ENCODE results near the gene WIPI1. TPM values are rescaled to one million over a fixed set of nuclear protein-coding genes. Genes with fewer than 3 reads are reported as not detected.
"Not testable (repeated sequence)": the region's sequence is repeated elsewhere in the genome, so short reads cannot be mapped to it uniquely, and the experiment has no call there.

Gene WIPI1, protein sequence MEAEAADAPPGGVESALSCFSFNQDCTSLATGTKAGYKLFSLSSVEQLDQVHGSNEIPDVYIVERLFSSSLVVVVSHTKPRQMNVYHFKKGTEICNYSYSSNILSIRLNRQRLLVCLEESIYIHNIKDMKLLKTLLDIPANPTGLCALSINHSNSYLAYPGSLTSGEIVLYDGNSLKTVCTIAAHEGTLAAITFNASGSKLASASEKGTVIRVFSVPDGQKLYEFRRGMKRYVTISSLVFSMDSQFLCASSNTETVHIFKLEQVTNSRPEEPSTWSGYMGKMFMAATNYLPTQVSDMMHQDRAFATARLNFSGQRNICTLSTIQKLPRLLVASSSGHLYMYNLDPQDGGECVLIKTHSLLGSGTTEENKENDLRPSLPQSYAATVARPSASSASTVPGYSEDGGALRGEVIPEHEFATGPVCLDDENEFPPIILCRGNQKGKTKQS
- polyA plus RNA-seq (2013, experiment 1 of 2) = 8.9 TPM
- 12.0 TPM for polyA plus RNA-seq (2013, experiment 2 of 2)

DNA sequence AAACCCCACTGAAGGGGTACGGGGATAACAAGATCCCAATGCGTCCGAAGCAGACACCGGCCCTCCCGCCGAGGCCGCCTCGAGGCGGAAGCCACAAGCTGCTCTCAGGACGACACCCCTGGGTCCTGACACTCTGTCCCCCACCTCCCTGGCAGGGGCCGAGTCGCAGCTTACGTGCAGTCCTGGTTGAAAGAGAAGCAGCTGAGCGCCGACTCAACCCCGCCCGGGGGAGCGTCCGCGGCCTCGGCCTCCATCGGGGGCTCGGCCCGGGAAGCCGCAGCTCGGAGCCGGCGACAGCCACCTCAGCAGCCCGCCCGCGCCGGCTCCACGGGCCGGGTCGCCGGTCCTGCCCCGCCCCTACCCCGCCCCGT, at the start of gene WIPI1:
Gene WIPI1, minus strand, starts transcription at position 329 of the 371 bp plus-strand sequence. Its CDS starts 75 bp downstream, at position 254.
- H3K27ac ChIP-seq (ENCODE audit: low read depth, low read length) = peak within 1 kb of the TSS; percentile 42

DNA sequence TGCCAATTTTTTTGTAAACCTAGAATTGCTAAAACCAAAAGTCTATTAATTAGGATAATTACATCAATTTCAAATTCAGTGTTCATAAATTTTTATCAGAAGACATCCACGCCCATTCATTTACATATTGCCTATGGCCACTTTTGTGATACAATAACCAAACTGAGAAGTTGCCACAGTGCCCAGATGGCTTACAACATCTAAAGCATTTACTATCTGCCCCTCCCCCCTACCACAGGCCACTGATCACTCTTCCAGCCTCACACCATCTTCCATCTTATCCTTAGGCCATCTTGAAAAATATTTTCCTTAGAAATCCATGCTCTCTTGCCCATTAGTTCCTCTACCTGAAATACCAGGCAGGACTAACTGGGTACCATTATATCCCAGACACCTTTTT, 48.7 kb upstream of the WIPI1 start:
- 86% methylated on average over 1 of the region's 1 CpG for WGBS

More for the DNA sequence above, at the start of gene WIPI1:
- peaks cover 29% of the 10 kb centered on the region for H3K4me1 ChIP-seq (ENCODE audit: insufficient read depth, low read length)
- peak within 1 kb of the TSS; percentile 87 for H3K4me3 ChIP-seq (ENCODE audit: low read length)
- no peaks in the 10 kb centered on the region for H3K36me3 ChIP-seq (ENCODE audit: insufficient read depth, low read length)
- H3K9me3 ChIP-seq (ENCODE audit: insufficient read depth, low read depth, low read length) = no peaks in the 10 kb centered on the region
- peak within 1 kb of the TSS; percentile 68 for H3K9ac ChIP-seq (ENCODE audit: low read depth, low read length)
- WGBS = under 1% methylated on average over 32 of the region's 39 CpGs
- peaks cover 15% of the 10 kb centered on the region; the same call in 1 of the 2 replicates for H3K27me3 ChIP-seq (ENCODE audit: insufficient read depth, low read length)

DNA sequence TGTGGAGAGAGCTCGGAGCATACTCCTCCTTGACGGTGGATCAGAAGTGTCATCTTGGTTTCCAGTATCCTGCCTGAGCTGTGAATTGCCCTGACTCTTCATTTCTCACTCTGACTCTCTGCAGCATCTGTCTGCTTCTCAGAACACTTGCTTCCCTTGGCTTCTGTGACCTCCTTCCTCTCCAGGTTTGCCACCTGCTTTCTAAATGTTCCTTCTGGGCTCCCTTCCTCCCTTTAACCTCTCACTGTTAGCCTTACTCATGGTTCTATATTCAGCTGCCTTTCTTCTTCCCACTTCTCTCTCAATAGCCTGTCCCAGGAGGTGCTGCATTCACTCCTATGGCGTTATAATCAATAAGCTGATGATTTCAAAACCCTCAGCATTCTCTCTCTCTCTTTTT, 43.8 kb upstream of the WIPI1 start:
- Histone ChIP-seq H3K27ac (ENCODE audit: low read depth, low read length) (no peak overlapping the region), H3K9me3 (ENCODE audit: insufficient read depth, low read depth, low read length) (no peaks in the 10 kb centered on the region), H3K27me3 (ENCODE audit: insufficient read depth, low read length) (no peaks in the 10 kb centered on the region), H3K36me3 (ENCODE audit: insufficient read depth, low read length) (no peaks in the 10 kb centered on the region), H3K4me3 (ENCODE audit: low read length) (no peak overlapping the region), H3K9ac (ENCODE audit: low read depth, low read length) (no peak overlapping the region), H3K4me1 (ENCODE audit: insufficient read depth, low read length) (no peaks in the 10 kb centered on the region)
- whole genome bisulfite sequencing = 93% methylated on average over 3 of the region's 3 CpGs

More for the DNA sequence above, 48.7 kb upstream of the WIPI1 start:
- Histone ChIP-seq H3K27me3 (ENCODE audit: insufficient read depth, low read length) (no peaks in the 10 kb centered on the region), H3K36me3 (ENCODE audit: insufficient read depth, low read length) (no peaks in the 10 kb centered on the region), H3K27ac (ENCODE audit: low read depth, low read length) (no peak overlapping the region), H3K4me1 (ENCODE audit: insufficient read depth, low read length) (peaks cover 2% of the 10 kb centered on the region), H3K9me3 (ENCODE audit: insufficient read depth, low read depth, low read length) (no peaks in the 10 kb centered on the region), H3K4me3 (ENCODE audit: low read length) (no peak overlapping the region), H3K9ac (ENCODE audit: low read depth, low read length) (no peak overlapping the region)

DNA sequence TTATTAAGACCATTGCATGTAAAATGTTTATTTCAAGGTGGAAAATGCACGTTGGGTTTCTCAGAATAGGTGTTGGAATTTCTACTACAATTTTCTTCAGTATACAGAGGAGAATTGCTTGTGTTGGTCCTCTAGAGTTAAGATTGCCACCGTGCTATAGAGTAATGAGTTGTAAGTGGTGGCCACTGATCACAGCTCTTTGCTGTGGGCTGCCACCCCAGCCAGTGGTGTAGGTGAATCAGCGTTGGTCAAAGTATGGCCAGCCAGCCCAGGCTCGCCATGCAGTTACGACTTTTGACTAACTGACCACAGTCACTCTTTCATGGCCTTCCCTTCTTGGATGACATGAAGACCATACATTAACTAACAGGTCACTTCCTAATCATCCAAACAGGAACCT, 42.3 kb upstream of the WIPI1 start:
- WGBS = 91% methylated on average over 5 of the region's 5 CpGs
- H3K4me1 ChIP-seq (ENCODE audit: insufficient read depth, low read length) = no peaks in the 10 kb centered on the region
- no peak overlapping the region for H3K9ac ChIP-seq (ENCODE audit: low read depth, low read length)
- H3K27ac ChIP-seq (ENCODE audit: low read depth, low read length) = no peak overlapping the region
- H3K9me3 ChIP-seq (ENCODE audit: insufficient read depth, low read depth, low read length) = no peaks in the 10 kb centered on the region
- H3K4me3 ChIP-seq (ENCODE audit: low read length) = no peak overlapping the region
- H3K27me3 ChIP-seq (ENCODE audit: insufficient read depth, low read length) = no peaks in the 10 kb centered on the region
- H3K36me3 ChIP-seq (ENCODE audit: insufficient read depth, low read length) = no peaks in the 10 kb centered on the region

DNA sequence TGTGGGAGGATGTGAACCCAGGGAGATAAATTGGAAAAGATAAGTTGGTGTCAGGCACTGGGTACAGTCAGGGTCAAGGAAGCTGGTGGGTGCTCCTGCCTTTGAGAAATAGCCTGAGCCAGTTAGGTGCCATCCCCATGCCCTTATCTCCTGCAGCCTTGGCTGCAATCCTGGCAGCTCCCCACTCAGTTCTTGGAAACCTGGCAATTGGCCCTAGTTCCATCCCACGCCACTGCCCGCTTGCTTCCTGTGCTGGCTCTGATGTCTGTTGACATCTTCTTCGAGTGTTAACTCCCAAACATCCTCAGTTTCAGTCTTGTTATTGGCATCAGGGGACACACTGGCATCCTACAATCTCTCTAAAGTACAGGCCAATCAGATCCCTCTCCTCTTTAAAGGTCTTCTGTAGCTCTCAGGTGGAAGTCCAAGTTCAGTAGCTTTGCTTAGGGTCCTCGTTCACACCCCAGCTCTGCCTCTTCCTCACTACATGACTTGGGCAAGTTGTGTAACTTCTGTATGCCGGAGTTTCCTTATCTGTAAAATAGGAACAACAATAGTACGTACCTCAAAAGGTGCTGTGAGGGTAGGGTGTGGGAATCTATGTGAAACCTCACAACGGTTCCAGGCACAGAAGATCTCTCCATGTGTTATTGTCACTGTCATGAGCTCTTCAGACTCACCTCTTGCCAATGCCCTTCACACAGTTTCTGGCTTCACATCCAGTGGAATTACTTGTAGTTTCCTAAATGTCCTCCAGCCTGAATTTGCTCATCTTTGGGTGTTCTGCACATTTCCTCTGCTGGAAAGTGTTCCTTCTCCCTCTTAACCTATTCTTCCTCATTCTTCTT, 41.4 kb upstream of the WIPI1 start:
- Histone ChIP-seq H3K36me3 (ENCODE audit: insufficient read depth, low read length) (no peaks in the 10 kb centered on the region), H3K9ac (ENCODE audit: low read depth, low read length) (no peak overlapping the region), H3K4me3 (ENCODE audit: low read length) (no peak overlapping the region), H3K4me1 (ENCODE audit: insufficient read depth, low read length) (no peaks in the 10 kb centered on the region), H3K27ac (ENCODE audit: low read depth, low read length) (no peak overlapping the region), H3K9me3 (ENCODE audit: insufficient read depth, low read depth, low read length) (no peaks in the 10 kb centered on the region), H3K27me3 (ENCODE audit: insufficient read depth, low read length) (no peaks in the 10 kb centered on the region)
- WGBS = 95% methylated on average over 7 of the region's 7 CpGs

DNA sequence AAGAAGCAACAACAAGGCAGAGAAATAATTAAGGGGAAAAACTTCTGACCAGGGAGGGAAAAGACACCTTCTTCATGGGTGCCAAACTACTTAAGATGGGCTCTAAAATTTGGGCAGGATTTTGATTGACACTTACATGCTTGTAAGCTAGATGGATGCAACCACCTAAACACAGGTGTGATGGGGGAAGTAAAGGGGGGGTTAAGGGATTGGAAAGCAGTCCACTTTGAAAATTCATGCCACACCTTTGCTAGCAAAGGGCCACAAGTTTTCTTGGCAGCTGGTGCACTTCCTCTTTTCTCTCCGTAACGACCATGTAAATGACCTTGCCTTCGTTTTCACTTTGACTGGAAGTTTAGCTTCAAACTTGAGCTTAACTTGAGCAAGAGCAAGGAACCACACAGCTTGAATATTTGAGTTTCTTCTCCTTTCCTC, 40.6 kb upstream of the WIPI1 start:
- 57% methylated on average over 3 of the region's 3 CpGs for WGBS
- no peak overlapping the region for H3K27ac ChIP-seq (ENCODE audit: low read depth, low read length)
- H3K9ac ChIP-seq (ENCODE audit: low read depth, low read length) = no peak overlapping the region
- H3K36me3 ChIP-seq (ENCODE audit: insufficient read depth, low read length) = no peaks in the 10 kb centered on the region
- no peaks in the 10 kb centered on the region for H3K27me3 ChIP-seq (ENCODE audit: insufficient read depth, low read length)
- no peaks in the 10 kb centered on the region for H3K9me3 ChIP-seq (ENCODE audit: insufficient read depth, low read depth, low read length)
- no peaks in the 10 kb centered on the region for H3K4me1 ChIP-seq (ENCODE audit: insufficient read depth, low read length)
- H3K4me3 ChIP-seq (ENCODE audit: low read length) = no peak overlapping the region

DNA sequence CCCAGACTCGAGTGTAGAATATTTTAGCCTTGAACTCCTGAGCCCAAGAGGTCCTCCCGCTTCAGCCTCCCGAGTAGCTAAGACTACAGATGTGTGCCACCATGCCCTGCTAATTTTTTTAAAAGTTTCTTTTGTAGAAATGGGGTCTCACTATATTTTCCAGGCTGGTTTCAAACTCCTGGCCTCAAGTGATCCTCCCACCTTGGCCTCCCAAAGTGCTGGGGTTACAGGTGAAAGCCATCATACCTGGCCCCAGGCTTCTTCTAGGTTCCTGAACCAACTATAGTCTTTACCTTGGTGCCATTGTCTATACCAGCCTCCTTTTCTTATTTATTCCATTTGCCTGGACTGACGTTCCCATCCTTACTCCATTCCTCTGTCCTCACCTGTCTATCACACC, 37.8 kb upstream of the WIPI1 start:
- H3K9ac ChIP-seq (ENCODE audit: low read depth, low read length) = no peak overlapping the region
- no peak overlapping the region for H3K4me3 ChIP-seq (ENCODE audit: low read length)
- WGBS = 93% methylated on average over 4 of the region's 4 CpGs
- H3K9me3 ChIP-seq (ENCODE audit: insufficient read depth, low read depth, low read length) = no peaks in the 10 kb centered on the region
- H3K27ac ChIP-seq (ENCODE audit: low read depth, low read length) = no peak overlapping the region
- no peaks in the 10 kb centered on the region for H3K36me3 ChIP-seq (ENCODE audit: insufficient read depth, low read length)
- H3K27me3 ChIP-seq (ENCODE audit: insufficient read depth, low read length) = no peaks in the 10 kb centered on the region
- H3K4me1 ChIP-seq (ENCODE audit: insufficient read depth, low read length) = no peaks in the 10 kb centered on the region

DNA sequence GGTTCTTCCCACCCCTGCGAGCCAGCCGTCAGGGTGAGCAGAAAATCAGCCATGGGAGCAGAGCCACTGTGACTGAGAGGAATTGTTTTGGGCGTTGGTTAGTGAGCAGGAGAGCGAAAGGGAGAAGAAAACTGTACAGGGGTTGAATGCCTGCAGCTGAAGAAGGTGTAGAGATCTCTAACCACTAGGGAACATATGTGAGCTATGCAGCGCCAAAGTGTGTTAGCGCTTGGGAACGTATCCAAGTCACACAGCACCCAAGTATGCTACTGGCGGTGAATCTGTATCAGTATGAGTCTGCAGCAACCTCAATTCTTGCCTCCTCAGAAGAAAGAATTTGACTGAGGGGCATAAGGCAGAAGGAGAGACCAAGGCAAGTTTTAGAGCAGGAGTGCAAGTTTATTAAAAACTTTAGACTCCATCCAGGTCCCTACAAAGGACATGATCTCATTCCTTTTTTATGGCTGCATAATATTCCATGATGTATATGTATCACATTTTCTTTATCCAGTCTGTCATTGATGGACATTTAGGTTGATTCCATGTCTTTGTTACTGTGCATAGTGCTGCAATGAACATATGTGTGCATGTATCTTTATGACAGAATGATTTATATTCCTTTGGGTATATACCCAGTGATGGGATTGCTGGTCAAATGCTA, 35.2 kb upstream of the WIPI1 start:
- not testable (repeated sequence) for H3K9ac ChIP-seq (ENCODE audit: low read depth, low read length); H3K27ac ChIP-seq (ENCODE audit: low read depth, low read length); H3K27me3 ChIP-seq (ENCODE audit: insufficient read depth, low read length); H3K4me1 ChIP-seq (ENCODE audit: insufficient read depth, low read length); H3K4me3 ChIP-seq (ENCODE audit: low read length); H3K9me3 ChIP-seq (ENCODE audit: insufficient read depth, low read depth, low read length); H3K36me3 ChIP-seq (ENCODE audit: insufficient read depth, low read length)
- WGBS = 93% methylated on average over 8 of the region's 8 CpGs

DNA sequence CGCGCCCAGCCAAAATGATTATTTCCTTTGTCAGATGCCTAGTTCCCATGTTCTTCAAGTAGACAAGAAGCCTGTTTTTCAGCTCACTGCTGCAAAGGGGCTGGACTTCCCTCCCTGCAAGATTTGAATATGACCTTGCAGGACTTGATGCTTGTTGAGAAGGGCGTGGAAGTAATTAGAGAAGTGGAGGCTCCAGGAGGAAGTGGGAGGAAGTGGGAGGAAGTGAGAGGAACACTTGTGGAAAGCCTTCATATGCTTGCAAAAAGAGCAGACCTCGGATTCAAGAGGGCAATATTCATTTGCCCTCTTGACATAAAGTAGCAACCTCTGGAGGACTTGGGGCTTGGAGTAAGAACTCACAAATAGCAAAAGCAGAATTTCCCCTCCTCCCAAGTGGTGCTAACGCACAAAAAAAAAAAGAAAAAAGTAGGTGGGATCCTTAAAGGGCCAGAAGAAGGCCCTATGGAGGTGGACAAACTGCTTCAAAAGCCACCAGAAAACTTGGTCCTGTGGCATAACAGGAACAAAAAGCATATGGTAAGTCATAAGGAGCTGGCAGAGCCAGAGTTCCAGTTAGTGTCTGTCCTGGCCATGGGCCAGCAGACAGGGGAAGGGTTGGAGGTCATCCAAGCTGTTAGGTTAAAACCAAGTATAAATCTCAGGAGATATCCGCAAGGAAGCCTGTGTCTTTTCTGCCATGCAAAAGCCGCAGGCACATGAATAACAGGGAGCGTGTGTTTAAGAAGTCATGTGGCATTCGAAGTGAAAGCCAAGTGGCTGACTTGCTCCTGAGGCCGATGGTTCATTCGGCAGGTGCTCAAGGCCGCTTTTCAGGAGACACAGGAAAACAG, 34.3 kb upstream of the WIPI1 start:
- H3K9me3 ChIP-seq (ENCODE audit: insufficient read depth, low read depth, low read length) = no peaks in the 10 kb centered on the region
- 89% methylated on average over 12 of the region's 12 CpGs for WGBS
- no peak overlapping the region for H3K27ac ChIP-seq (ENCODE audit: low read depth, low read length)
- no peak overlapping the region for H3K9ac ChIP-seq (ENCODE audit: low read depth, low read length)
- H3K4me1 ChIP-seq (ENCODE audit: insufficient read depth, low read length) = no peaks in the 10 kb centered on the region
- H3K36me3 ChIP-seq (ENCODE audit: insufficient read depth, low read length) = no peaks in the 10 kb centered on the region
- no peaks in the 10 kb centered on the region for H3K27me3 ChIP-seq (ENCODE audit: insufficient read depth, low read length)
- H3K4me3 ChIP-seq (ENCODE audit: low read length) = no peak overlapping the region

DNA sequence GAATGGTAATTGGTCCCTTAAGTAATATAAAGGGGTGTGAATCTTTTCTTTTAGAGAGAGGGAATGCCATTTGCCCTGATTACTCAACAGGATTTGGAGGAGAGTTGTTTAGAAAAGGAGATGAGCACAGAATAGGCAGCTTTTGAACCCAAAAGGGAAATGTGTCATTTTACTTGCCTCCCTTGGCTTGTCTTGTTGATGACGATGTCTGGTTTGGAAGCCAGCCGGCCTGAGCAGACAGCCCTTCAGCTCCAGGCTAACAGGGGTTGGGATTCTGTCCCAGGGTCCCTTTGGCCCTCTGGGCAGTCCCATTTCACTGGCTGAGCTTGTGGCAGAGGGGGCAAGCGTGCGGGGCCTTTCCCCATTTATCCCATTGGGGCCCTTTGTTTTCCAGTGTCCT, 32.6 kb upstream of the WIPI1 start:
- no peaks in the 10 kb centered on the region for H3K9me3 ChIP-seq (ENCODE audit: insufficient read depth, low read depth, low read length)
- H3K4me1 ChIP-seq (ENCODE audit: insufficient read depth, low read length) = no peaks in the 10 kb centered on the region
- H3K9ac ChIP-seq (ENCODE audit: low read depth, low read length) = no peak overlapping the region
- H3K27ac ChIP-seq (ENCODE audit: low read depth, low read length) = no peak overlapping the region
- no peak overlapping the region for H3K4me3 ChIP-seq (ENCODE audit: low read length)
- H3K36me3 ChIP-seq (ENCODE audit: insufficient read depth, low read length) = no peaks in the 10 kb centered on the region
- WGBS = 78% methylated on average over 4 of the region's 4 CpGs
- no peaks in the 10 kb centered on the region for H3K27me3 ChIP-seq (ENCODE audit: insufficient read depth, low read length)

Measured in HUES64 (cell line).